Stimulated activated CD8-positive, alpha-beta memory T cell treated with anti-CD3 and anti-CD28 coated beads, Interleukin-4, amount 100 ng/mL, for 24 hours (primary cell): ENCODE data around the gene PXDN.

Source experiments
- DNase-seq: peaks from one replicate; pipeline ENCODE4 v3.0.0-alpha.2; 2020; ENCODE audit warnings: low read depth

PXDN gene

DNA sequence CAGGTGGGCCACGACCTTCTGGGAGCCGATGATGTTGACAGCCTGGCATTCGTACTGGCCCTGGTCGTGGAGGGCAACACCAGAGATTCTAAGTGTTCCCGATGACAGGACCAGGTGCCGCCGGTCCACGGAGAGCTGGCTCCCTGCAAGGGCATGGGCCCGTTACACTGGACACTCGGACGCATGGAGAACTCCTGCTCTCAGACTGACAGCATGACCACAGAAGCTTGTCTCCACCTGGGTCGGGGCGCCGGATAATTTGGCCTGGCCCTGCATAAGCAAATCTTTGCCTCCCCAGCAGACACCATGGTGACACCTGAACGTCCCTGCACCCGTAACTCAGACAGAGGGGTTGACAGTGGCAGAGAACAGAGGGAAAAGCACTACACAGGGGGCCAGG lies 80.7 kb downstream of the PXDN start:
- no peak for DNase-seq

DNA sequence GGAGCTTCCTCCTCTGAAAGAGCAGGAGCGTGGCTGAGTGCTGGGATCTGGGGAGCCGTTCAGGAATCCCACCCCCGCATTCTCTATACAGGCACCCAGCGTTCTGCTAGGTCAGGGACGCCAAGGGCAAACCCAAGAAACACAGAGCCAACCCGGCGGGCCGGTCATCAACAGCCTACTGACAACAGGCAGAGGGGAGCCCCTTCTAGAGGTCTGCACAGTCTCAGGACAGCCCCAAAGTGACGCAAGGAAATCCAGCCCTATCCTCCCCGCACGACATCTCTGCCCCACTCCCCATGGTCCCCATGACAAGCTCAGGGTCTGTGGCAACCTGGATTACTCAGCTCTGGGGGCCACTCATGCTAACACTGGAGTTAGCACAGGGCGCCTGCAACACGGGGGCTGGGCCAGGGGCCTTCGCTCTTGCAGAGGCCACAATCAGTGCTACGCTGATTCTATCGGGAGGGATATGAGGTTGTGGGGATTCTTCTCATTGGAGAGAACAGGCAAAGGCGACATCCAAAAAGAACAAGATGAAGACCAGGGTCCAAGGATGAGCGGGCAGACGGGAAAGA lies 81.6 kb downstream of the PXDN start:
- no peak for DNase-seq

DNA sequence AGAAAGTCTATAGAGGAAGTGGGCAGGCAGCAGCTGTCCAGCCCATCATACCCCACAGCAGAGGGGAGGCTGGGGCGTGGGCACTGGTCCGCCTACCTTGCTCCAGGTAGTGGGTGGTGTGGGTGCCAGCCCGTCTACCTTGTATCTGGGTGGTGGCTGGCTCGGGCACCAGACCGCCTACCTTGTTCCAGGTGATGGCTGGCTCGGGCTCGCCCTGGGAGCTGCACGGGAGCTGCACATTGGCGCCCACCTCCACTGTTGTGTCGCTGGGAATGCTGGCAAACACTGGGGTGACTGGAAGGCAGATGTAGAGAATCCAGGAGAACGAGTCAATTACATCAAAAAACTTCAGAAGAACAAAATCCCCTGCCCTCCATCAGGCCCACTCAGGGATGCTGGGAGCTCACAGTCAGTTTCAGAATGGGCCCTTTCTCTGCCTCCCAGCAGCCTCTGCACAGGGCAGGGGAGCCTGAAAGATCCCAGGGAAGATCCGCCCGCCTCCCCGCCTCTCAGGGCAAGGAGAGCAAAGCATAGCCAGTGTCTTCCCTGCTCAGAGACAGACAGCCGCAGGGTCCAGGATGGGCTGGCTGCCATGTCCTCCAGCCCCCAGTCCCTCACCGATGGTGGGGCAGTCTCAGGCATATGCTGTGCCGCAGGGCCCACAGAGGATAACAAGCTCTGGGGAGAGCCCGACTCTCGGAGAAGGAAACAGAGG lies 82.3 kb downstream of the PXDN start:
- no peak for DNase-seq

DNA sequence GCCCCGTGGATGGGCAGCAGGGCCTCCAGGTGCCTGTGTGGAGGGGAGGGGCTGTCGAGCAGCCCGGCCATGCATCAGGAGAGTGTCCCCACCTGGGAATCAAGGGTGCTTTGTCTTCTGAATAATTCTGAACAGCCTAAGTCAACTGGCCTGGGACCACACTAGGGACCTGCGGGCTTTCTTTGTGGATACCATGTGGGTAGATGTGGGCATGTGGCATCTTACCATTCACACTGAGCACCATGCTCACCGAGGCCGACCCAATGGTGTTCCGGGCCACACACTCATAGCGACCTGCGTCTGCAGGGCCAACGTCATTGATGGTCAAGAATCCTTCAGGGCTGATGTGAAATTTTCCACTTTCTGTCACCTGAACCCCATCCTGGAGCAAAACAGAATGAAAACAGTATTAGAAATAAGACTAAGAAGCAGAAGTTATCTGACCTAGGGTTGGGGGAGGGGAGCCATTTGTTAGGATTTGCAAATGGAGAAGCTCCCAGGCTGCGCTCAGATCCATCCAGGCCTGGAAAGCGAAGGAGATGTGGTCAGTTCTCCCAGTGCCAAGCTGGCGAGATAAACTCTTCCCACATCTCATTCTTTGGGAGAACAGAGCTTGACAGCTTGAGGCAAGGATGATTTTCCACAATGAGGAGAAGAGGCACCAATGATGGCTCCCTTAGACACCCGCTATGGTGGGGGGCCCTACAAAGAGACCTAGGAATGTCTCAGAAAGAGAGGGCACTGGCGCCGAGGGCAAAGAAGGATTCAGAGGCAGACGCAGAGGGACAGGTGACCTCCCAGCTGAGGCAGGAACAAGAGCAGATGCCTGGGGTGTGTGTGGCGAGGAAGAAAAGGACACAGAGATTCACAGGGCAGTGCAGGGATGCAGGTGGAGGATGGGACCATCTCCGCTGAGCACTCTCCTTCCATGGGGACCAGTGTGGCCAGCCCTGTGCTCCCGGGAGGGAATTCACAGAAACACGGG lies 83.4 kb downstream of the PXDN start:
- no peak for DNase-seq

DNA sequence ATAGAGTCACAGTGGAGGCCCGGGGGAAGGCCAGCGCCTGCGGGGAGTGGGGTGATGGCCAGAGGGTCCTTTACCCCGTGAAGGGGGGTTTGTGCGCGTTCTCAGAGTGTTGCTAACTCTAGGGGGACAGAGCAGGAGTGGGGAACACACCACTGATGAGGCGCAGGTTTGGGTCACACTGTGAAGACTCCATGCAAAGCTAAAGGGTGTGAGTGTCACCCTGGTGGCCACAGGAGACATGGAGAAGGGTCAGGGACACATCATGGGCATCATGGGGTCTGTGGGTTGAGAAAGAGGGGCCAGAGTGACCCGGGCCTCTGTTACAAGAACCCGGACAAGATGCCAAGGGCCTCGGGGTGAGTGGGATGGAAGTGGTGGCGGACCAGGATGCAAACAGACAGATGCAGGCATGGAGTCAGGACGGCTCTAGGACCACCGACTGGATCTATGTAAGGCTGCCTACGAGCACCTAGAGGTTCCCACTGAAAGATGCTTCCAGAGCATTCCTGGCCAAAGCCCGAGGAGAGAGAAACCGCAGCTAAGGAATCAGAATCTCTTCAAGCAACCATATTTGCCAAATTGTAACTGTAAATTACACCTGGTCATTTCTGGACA lies 84.3 kb downstream of the PXDN start:
- DNase-seq, result no peak

DNA sequence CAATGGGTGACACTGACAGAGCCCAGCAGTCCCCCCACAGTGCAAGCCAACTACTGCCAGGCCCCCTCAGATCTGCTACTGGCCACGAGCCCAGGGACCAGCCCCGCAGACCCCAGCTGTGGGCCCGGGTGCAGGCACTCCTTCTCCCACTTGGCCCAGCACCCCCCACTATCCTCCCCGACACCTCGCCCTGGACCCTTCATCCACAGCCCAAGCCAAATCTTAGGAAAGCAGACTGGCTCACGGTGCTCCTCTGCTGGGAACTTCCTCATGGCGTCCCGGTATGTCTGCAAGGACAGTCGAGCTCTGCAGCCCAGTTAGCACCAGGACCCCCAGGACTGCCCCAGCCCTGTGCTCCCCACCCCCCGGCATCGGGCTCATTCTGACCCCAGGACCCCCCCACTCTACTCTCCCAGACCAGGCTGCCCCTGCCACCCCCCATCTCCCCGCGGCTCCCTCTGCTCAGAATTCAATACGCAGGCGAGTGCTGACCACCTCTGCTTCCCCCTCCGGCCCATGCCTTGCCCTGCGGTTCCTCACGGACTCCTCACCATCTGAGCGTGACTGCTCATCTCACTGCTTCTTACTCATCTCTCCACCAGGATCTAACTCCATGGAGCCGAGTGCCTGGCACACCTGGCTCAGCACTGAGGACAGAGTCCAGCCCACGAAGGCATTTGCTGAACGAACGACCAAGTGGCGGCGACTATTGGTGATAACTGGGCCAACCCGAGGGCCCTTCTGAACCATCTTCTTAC lies 85.7 kb downstream of the PXDN start:
- DNase-seq, result no peak

DNA sequence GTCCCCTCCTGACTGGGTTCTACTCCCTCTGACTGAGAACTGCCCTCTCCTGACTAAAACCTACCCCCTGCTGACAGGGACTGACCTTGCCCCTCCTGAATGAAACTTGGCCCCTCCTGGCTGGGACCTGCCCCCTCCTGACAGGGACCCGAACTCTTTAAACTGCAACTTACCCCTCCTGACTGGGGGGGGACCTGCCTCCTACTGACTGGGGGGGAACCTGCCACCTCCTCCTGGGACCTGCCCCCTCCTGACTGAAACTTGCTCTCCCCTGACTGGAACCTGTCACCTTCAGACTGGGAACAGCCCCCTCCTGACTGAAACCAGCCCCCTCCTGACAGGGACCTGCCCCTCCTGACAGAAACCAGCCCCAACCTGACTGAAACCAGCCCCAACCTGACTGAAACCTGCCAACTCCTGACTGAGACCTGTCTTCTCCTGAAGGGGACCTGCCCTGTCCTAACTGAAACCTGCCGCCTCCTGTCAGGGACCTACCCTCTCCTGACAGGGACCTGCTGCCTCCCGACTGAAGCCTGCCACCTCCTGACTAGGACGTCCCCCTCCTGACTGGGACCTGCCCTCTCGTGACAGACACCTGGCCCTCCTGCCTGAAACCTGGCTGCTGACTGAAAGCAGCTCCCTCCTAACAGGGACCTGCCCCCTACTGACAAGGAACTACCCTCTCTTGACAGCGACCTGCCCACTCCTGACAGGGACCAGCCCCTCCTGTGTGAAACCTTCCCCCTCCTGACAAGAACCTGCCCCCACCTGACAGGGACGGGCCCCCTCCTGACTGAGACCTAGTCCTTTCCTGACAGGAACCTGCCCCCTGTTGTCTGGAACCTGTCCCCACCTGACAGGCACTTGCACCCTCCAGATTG lies 87.1 kb downstream of the PXDN start:
- no peak for DNase-seq

DNA sequence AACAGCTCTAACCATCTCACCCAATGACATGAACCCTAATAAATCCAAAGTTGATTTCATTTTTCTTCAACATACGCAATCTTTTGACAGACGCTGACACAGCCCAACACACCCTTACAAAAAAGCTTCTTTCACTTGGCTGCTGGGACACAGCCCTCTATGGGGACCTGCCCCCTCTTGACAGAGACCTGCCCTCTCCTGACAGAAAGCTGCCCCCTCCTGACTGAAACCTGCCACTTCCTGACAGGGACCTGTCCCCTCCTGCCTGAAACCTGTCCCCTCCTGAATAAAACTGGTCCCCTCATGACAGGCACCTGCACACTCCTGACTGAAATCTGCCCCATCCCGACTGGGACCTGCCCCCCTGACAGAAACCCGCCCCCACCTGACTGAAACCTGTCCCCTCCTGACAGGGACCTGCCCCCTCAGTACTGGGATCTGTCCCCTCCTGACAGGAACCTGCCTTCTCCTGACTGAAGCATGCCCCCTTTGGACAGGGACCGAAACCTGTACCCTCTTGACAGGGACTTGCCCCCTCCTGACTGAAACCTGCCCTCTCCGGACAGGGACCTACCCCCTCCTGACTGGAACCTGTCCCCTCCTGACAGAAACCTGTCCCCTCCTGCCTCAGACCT lies 87.9 kb downstream of the PXDN start:
- no peak for DNase-seq

DNA sequence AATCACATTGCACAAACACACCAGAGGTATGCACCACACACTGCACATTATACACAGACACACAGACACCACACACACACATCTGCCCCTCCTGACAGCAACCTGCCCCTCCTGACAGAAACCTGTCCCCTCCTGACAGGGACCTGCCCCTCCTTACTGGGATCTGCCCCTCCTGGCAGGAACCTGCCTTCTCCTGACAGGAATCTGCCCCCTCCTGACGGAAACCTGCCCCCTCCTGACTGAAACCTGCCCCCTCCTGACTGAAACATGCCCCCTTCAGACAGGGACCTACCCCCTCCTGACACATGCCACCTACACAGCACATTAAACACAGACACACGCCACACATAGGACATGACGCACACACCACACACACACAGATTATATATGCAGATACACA lies 88.9 kb downstream of the PXDN start:
- DNase-seq, result no peak

DNA sequence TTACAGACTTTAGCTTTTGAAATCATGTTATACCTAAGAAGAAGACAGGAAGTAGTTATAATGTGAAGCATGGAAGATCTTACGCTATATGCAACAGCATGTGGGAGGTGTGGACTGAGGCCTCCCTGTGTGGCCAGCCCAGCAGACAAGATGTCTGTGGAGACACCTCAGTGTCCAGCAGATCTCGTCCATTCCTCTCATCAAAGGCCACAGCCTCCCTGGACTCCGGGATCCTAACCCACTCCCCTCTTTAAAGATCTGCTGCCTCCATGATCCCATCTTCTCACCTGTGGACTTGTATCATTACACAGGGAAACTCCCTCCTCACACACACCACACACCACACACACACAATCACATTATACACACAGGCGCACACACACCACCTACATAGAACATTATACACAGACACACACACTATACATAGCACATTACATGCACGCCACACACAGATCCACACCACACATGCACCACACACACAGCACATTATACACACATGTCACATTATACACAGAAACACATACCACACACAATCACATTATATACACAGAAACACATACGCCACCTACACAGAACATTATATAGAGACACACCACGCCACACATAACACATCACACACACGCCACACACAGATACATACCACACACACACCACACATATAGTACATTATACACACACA lies 89.5 kb downstream of the PXDN start:
- DNase-seq, result no peak

DNA sequence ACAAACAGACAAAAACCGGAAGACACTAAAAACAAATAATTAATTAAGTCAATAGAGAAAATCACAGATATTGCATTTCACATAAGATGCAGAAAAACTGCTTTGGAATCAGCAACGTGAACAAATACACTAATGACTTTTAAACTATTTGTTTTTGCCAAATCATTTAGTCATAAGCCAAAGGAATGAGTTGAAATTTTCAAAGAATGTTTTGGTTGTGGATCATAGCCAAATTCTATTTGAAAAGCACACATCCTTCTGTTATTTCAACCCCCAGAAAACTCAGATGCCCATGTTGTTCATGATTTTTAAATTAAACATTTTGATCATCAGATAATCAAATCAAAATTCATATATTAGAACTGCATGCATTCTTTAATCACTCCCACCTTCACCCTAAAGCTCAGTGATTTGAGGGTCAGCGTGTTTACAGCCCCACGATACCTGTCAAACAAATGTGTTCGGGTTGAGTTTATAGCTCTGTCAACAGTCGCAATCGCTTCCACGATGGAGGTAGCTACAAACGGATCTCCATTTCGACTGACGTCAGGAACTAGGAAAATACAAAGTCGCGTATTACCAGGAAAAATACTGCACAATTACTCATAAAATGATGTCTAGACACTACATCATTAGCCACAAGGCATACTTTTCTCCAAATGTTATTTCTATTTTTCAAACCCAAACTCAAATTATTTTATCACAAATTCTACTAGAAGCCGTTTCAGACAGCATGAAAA lies 90.2 kb downstream of the PXDN start:
- DNase-seq, result no peak

DNA sequence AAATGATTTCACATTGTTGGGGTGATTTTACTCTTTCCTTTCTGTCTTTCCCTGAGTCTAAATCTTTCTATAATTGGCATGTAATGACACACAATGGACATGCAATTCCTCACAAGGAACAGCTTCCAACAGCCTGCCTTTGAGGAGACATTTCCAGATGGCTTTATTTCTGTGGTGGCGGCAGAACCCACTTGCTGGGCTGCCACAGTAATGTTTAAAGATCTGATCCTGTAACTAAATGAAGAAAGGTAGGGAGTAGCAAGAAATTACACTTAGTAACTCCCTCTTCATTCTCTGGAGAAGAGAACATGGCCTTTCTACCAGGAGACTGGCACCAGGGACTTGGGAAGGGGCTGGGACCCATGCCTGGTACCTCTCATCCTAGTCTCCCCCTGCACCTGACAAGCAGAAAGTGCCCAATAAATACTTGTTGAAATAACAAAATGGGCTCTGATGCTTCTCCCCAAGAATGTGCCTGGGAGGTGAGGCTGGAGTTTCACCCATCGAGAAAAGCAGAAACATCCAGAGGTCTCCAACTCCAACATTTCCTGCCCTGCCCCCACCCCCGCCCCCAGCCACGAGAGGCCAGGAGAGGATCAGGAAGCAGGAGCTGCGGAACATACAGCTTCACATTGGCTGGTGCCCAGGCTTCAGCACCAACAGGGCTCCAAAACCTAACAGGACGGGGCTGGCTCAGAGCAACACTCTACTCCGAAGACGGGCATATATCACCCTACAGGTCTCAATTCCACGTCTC lies 92.1 kb downstream of the PXDN start:
- no peak for DNase-seq

DNA sequence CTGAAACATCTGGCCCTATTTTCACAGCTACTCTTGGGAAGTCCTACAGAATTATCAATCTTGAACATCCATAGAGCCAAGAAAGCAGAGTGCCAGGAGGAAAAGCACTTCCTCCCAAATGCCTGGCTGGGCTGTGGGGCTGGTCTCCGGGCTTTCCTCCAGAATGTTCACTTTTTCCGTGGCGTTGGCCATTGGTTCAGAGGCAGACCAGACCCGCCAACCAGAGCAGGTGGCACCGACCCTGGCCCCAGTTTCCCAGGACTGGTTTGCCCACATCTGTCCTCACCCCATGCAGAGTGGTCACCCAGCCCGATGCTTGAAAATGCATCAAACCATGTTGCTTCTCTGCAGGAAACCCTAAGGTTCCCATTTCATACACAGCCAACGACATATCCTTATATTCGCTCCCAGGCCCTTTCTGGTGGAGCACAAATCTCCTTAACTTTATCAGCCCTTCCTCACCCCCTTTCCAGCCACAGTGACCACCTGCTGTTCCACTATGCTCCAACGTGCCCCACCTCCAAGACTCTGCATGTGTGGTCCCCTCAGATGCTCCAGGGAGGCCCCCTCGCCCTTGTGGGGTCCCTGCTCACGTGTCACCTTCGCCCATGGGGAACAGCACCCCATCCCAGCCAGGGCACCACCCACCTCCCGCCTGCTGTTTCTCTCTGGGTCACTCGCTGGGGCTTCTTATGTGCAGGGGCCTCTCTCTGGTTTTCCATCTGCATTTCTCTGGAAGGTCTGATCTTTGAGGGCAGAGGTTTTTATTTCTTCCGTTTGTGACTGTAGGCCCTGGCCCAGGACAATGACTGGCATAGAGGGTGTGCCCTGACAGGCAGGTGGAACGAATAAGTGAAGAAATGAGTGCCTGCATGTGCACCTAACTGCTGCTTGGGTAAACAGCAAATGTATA lies 92.9 kb downstream of the PXDN start:
- DNase-seq, result no peak

DNA sequence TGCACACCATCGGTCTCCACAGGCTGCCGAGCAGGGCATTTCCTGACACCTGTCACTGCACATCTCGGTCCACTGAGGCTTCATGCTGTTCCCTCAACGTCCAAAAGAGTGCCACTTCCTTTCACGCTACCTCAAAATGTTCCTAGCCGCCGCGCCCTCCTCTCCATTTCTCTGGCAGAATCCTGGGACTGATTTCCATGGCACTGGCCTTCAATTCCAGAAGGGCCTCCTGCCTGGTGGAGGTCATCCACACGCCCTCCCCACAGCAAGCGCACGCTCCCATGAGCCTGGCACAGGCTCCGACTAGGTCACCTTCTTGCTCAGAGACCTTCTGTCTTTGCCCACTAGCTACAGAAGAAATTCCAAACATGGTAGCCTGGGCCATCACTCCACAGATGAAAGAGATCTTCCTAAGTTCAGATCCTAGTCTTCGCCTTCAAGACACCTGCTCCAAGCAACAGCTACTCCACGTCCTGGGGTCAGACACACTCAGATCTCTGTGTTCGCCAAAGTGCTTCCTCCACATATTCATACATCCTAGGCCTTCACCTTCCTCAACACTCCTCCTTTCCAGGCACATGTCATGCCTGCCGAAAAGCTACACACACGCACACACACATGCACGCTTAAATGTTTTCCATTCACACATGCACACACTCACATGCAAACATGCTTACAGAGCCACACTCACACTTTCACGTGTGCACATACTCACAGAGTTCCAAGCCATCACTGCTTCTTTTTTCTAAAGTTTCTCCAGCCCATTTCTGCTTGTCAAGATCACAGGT lies 94.0 kb downstream of the PXDN start:
- DNase-seq, result no peak

DNA sequence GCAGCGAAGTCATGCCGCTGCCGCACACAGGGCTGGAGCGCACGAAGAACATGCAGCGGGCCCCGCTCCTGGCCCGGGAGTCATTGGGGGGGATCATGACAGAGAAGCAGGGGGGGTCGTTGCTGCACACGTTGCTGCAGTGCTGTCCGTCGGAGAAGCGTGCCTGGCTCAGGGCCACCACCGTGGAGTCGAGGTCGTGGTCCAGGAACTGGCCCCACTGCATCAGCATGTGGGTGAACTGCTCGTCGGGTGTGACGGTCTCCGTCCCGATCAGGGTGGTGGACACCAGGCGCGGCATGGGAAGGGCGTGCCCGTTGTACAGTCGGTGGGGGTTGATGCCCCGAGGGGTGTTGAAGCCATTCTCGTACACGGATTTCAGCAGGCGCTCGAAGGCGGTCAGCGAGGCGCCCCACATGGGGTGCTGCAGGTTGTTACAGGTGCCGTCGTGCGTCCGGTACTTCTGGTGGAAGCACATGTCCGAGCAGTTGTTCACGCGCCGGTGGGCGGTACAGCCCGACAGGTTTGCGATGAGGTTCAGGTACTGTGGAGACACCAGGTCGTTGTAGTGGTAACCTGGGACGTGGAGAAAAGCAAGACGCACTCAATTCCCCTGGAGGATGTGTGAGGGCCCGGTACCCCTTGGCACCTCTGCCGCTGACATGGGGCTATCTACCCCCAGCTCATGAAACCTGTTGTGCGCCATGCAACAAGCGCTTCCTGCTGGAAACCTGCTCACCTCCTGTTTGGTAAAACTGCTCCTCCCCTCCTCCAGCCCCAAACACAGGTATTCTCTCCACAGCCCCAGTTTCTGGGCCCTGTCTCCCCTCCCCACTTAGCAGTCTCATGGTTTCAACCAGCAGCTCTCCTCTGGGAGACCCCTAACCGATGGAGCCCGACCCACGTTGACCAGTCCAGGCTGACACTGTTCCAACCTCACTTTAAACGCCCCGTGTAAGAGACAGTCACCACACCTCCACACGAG lies 94.9 kb downstream of the PXDN start:
- DNase-seq, result no peak
